ENCODE measurements around the gene FGF3.
"Not testable (repeated sequence)": the region's sequence is repeated elsewhere in the genome, so short reads cannot be mapped to it uniquely, and the experiment has no call there.

The FGF3 gene

DNA sequence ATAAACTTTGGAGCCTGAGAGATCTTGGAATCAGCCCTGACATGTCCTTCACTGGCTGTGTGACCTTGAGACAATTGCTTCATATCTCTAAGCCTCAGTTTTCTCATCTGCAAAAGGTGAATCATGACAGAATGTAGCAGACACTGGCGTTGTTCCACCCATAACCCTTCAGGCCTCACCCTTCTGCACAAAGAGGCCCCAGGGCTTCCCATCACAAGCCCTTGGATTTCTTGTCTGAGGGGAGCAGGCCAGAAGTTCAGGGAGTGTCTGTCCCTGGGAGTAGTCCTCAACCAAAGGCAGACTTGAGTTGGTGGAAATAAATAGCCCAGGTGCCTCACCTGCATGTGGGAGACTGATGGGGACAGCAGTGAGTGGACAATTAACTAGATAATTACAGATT lies 16.6 kb downstream of the FGF3 start:
- no peak for ATAC-seq

DNA sequence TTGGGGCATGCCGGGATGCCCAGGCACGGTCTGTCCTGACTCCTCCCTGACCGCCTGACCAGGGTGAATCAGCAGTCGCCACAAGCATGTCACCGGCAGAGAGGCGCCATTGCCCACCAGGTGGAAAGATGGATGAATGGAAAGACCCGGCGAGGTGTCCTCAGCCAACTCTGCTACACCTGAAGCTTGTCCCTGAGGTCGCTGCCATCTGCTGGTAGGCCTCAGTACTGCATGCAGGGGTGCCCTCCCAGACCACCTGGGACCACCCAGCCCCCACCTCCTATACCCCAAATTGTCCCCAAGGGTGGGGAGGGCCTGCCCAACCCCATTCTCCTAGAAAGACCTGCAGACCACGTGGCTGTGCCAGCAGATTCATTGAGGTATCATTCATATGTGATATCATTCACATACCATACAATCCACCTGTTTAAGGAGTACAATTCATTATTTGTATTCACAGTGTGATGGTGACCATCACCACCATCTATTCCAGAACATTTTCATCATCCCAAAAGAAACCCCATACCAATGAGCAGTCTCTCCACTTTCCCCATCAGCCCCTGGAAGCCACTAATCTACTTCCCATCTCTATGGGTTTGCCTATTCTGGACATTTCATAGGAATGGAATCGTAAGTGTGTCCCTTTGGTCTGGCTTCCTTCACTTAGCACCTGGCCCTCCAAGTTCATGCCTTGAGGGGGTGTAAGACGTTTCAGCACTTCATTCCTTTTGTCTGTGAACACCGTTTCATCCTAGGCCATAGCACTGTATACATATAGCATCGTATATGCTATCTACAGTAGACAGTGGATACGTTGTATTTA lies 17.5 kb downstream of the FGF3 start:
- ATAC-seq = no peak

DNA sequence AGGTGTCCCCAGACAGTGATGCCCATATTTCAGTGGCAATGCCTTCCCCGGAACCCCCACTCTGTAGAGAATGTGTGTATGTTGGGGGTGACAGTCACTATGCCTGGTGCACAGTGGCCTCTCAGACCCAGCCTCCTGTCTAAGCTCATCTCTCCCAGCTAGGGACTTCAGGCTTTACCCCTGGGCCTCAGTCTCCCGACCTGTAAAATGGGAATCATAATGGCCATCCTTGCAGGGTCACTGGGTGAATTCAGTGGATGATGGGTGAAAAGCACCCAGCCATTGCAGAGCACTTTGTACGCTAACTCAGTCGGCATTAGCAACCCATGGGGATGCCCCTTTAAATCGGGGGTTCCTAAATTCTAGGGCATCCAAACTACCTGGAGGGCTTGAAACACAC lies 18.9 kb downstream of the FGF3 start:
- no peak for ATAC-seq

DNA sequence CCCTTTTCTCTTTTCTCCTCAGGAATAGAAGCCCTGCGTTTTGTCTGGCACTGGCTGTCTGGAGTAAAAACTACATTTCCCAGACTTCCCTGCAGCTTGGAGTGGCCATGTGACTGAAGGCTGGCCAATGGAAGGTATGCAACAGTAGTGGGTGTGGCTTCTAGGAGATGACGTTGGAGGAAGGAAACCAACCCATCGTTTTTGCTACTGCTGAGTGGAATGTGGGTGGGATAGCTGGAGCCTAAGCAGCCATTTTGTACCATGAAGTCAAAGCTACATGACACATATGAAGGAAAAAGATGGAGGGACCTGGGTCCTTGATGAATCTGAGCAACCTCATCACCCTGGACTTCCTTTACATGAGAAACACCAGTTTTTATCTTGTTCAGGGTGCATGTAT lies 19.6 kb downstream of the FGF3 start:
- ATAC-seq = no peak

DNA sequence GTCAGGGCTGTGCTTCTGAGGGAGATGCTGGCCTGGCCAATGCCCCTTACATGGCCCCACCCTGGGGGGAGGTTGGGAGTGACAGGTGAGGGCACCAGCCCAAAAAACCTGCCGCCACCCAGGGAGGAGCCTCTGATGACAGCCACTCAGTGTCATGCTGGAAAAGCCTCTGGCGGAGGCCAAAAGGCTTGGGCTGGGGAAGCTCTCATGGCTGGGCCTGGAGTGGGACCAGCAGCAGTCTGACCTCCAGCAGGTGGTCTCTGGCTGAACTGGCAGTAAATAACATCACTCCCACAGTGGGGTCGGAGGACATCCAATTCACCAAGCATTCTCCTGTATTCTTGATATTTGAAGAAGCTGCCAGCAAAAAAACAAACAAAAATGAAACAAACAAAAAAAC lies 20.1 kb downstream of the FGF3 start:
- no peak for ATAC-seq

DNA sequence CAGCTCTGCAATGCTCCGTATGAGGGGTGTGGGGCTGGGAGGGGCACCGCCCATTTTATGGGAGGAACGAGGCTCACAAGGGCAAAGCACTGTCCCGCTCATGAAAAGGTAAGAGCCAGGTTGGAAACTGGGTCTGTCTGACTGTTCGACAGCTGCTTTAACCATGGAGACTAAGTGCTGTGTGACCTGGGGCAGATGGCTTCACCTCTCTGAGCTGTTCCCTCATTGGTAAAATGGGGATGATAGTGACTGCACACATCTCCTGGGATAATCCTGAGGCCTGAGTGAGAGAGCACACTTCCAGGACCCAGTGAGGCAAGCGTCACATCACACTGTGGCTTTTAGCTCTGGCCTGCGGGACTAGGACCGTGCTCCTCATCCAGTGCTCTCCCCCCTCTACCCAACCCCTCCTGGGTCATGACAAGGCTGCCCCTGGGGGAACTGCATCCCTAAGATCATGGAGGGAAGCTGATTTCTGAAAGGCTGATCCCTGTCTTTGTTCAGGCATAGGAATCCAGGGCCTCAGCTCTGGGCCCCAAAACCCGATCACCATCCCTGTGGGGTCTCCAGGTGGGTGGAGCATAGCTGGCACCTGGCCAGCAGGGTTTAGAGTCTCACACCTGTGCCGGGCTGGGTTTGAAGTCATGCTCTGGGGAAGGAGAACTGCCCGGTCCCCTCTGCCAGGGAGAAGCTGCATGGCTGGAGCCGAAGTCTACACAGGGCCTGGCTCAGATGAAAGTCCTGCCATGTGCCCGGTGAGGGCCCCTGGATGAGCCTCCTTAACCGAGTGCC lies 21.3 kb downstream of the FGF3 start:
- ATAC-seq = no peak

DNA sequence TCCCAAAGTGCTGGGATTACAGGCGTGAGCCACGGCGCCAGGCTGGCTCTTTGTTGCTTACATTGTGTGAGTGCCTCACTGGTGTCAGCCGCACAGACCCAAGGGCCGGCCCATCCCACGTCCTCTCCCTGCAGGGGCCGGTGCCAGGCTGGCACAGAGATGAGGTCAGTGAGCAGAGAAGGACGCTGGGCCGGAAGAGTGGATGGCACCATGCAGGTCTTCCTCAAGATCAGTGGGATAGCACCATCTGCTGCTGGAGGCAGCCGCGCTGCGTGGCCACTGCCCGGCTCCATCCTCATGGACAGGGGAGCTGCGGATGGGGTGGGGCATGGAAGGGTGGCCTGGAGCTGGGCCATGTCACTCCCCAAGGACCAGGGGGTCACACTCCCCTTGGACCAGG lies 22.1 kb downstream of the FGF3 start:
- ATAC-seq = no peak

DNA sequence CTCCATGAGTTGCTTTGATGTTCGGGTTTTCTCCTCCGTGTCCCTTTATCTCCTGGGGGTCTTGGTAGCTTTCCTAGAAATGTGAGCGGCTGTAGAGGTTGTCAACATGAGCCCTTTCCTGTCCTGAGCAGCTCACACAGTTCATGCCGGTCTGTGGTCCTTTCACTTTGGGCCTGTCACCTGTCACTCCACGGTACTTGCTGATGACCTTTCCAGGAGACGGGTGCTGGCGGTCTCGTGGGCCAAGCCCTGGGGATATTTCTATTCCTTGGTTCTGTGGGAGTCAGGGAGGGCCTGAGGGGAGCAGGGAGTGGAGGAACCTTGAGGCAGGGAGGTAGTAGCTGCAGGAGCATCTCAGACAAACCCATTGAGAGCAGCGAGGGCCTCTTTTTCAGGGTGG lies 23.2 kb downstream of the FGF3 start:
- ATAC-seq = no peak

DNA sequence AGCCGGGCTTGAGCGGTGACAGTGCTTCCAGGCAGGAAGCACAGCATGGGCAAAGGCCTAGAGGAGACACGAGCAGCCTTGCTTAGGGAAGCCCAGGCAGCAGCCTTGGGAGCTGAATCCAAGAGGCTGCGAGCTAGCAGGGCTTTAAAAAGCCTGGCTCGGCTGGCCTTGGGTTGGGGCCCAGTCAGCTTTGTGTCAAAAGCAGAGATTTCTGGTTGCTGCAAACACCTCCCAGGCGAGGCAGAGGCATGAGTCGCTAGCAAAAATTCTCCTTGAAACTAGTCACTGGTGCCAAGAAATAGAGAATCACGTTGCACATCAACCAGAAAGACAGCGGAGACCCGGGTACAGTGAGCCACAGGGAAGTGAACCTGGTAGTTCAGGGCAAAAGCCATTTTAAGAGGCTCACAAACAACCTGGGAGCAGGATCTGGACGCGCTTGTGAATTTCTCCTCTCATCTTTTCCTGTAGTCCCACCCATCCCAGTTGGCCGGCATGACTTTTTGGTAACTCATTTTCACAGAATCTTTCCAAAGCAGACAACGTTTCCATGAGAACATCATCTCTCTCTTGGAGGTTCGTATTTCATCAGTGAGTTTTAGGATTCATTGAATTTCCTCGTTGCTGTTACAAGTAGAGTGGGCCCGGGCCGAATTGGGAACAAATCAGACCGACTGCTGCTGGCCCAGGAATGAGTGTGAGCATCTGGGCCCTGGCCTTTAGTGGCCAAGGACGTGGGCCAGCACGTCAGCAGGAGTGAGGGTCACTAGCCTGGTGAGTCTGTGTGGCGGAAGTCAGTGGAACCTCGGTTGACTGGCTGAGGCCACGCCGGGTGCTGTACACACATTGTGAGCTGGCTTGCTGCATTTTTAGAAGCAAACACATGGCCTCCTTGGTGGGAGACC lies 27.7 kb downstream of the FGF3 start:
- ATAC-seq = no peak

DNA sequence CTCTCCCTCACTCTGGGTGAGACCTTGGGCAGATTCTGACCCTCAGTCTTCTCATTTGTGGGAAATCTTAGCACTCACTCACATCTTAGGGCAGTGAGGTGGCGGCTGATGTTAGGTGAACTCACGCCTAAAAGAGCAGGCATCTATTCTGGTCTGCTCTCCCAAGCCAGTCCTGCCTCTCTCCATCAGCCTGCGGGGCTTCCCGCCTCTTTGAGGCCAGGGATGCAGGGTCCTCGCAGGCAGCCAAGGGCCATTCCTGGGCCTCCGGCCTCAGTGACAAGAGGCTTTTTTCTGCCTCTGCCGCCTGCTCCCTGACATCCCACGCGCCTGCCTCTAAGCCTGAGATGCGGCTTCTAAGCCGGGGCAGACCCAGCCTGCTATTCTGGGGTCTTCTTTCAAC lies 30.3 kb downstream of the FGF3 start:
- ATAC-seq = no peak

DNA sequence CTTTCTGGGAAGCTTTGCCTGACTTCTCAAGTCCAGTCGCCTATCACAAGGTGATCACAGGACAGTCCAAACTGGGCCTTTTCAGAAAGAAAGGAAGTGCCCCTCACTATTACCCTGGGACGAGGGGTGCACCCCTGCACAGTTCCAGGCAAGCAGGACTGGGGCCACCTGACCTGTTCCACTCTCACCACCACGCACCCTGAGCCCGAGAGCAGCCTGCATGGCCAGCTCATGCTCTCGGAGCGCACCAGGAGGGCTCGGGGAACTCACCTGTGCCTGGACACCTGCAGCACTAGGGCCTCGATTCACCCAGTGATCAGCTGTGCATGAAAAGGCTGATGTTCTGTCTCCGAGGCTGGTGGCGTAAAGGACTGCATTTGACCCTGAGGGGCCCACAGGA lies 31.3 kb downstream of the FGF3 start:
- ATAC-seq = no peak

DNA sequence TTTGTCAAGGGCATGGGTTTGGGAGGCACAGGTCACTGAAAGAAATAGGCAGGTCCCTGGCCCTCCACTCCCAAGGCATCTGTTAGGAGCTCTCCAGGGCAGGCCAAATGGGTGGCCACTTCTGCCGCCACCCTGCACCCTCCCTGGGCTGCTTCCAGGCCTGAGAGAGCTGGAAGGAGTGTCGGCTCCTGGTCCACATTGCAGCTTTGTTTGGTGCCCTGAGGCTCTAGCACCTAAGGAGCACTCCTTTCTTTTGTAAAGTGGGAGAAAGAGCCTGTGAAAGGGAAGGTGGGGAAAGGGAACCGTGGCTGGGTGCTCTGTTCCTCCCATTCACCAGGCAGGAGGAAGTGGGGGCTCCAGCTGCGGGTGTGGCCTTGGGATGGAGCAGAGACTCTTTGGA lies 31.8 kb downstream of the FGF3 start:
- no peak for ATAC-seq

DNA sequence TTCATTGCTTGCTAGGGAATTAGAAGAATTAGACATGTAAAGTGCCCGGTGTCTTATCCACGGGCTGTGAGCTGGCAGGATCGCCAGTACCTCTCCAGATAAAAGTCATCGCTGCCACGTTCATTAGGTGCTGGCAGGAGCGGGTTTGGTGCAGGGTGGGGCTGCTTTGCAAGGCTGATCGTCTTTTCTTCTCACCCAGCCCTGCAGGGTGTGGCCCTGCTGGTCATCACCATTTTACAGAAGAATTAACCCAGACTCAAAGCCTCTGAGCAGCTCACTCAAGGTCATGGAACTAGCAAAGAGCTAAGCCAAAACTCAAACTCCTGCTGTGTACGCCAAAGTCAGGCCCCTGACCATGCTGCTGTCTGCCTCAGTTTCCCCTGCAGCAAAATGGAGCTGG lies 38.0 kb downstream of the FGF3 start:
- ATAC-seq = no peak

DNA sequence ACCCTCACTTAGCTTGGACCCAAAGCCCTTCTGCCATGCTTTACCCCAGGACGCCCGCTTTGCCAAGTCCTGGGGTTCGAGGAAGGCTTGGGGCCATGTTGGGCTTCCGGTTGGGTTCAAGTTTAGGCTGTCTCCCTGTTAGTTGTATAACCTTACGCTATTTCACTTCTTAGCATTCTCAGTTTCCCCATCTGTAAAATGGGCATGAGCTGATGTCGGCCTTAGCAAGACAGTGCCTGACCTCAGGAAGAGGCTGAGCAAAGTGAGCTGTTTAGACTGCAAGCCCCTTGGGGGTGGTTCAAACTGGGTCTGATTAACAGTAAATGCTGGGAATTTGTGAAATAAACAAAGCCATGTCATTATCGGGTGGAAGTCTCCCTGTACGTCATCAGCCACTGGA lies 40.8 kb downstream of the FGF3 start:
- no peak for ATAC-seq

DNA sequence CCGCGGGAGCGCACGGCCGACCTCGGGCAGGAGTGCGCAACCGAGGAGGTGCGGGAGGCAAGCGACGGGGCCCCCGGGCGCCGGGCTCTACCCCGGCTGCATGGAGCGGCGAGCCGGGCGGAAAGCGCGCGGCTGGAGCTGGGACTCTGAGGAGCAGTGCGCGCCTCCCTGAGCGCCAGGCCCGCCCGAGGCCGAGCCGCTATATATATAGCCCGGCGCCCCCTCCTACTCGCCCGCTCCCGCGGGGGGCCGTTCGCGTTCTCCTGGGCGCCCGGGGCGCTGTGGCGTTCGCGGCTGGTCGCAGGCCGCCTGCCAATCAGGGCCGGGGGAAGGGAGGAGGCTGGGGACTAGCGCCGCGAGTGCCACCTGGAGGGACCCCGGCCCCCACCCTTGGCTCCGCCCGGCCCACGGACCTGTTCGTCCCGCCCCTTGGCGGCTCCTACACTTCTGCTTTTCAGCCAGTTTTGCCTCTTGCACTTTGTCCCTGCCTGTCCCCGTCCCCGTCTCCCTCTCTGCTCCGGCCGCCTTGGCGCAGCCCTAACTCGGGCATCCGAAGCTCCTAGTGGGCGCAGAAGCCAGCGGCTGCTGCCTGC lies 44.0 kb downstream of the FGF3 start, which contains the start of gene FGF4:
Gene FGF4, minus strand, starts transcription at position 179 of the 593 bp plus-strand sequence. CDS start 257 bp downstream, outside the sequence.
- no peak for ATAC-seq

DNA sequence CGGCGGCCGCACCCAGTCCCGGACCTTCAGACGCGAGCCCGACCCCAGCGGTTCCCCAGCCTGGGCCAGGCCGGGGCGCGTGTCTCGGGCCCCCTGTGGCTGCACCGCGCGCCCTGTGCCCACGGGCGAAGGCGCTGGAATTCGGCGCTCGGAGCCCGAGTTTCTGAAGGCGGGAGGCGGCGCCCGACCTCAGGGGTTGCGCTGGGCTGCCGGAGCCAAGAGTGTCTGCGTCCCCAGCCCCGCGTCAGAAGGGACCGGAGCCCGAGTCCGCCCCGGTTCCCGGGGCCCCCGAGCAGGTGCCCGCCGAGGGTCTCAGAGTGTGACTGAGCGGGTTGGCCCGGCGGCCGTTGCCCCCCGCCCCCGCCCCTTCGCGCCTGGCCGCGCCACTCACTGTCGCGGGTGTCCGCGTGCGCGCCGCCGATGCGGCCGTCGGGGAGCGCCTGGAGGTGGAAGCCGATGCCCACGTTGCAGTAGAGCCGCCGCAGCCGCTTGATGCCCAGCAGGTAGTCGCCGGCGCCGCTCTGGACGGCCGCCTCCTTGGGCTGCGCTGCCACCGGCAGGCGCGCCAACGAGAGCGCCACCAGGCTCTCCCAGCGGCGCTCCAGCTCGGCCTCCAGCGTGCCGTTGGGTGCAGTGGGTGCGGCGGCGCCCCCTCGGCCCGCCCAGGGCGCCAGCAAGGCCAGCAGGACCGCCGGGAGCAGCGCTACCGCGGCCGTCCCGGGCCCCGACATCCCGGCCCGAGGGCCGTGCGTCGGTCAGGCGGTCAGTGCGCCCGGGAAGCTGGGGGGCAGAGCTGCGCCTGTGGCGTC lies 44.7 kb downstream of the FGF3 start:
- no peak for ATAC-seq

DNA sequence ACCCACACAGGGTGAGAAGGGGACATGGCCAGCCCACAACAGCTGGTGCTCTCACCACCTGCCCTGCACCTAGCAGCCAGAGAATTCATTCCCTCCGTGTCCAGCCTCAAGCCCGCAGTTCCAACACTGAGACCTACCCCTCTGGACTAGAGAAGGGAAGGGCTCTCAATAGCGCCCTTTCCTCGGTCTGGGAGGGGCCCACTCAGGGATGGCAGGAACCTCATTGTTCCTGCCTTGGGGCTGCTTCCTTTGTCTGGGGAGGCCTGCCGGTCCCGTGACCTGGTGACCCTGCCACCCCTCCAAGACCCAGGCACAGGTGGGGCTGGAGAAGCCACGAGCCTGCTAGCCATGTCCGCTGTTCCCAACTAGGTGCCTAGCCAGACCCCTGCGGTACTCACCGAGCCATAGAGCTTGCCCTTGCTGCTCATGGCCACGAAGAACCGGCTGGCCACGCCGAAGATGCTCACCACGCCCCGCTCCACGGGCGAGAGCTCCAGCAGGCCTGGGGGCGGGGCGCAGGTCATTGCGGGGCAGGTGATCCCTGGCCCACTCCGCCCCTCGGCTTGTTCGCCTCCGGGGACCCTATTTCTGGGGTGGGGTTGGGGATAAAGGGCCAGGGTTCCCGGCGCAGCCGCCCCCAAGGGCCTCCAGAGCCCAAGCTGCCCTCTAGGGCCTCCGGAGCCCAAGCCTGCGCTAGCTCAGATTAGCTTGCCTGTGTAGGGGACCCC lies 45.4 kb downstream of the FGF3 start:
- ATAC-seq = no peak

DNA sequence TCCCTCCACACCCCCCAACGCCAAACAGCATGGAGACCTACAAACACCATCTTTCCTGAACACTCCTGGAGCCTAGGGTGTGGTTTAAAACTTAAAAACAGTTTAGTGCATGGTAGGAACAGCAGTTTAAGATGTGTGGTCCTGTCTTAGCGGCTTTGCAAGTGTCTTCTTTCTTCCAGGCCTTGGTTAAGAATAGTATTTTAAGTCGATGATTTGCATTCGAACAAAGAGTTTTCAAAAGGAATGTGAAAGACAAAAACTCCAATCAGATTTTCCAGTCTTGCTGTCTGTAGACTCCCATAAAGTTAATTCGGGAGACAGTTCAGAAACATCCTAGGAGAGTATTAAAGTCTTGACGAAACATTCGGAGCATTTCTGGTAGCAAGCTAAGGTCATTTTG lies 47.8 kb downstream of the FGF3 start:
- no peak for ATAC-seq

DNA sequence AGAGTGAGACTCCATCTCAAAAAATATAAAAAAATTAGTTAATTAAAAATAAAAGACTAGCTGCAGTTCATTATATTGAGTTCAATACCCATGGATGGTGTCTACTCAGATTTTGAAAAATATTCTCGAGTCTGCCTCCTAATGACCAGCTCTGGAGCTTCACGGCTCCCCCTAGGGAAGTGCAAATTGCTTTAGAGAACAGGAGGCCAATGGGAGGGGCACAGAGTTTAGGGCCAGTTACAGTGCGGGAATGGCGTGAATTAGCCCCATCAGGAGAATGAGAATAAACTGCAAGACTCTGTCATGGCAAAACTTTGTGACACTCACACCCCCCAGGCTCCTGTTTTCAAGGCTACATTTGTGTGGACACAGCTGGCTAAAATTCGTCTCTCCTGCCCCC lies 48.7 kb downstream of the FGF3 start:
- no peak for ATAC-seq

DNA sequence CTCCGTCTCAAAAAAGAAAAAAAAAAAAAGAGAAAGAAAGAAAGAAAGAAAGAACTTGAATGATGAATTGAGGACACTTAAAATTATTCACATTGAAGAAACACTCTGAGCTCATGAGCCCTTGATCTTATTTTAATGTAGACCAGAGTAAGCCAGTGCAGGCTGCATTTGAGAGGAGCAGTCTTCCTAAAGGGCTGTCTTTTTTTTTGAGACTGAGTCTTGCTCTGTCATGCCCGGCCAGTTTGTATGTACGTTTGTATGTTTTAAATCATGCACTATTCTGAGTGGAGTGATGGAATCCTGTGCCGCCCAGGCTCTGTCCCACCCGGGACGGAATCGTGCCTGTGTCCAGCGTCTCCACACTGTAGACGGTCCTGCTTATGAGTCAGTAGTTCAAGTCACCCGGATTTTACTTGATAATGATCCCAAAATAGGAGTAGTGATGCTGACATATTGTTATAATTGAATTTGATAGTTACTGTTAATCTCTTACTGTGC lies 53.7 kb downstream of the FGF3 start:
- no peak for ATAC-seq

DNA sequence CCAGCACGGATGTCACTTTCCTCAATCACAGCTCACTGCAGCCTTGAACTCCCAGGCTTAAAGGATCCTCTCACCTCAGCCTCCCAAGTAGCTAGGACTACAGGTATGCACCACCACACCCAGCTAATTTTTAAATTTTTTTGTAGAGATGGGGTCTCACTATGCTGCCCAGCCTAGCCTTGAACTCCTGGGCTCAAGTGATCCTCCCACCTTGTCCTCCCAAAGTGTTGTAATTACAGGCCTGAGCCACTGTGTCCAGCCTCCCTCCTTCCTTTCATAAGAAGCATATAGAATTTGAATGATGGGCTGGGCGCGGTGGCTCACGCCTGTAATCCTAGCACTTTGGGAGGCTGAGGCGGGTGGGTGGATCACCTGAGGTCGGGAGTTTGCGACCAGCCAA lies 54.3 kb downstream of the FGF3 start:
- not testable (repeated sequence) for ATAC-seq
